H1 (cell line): ENCODE measurements around the gene ZSCAN21. TPM values are rescaled to one million over a fixed set of nuclear protein-coding genes. Genes with fewer than 3 reads are reported as not detected.

Source experiments
- CTCF ChIA-PET: fragments of 300-600 bp; sonication (Branson Sonifier 250); formaldehyde crosslinking; loops from one replicate; lab custom pipeline; 2021; ENCODE audit not compliant: partially characterized antibody; lab: Charles Lee
- POLR2A ChIA-PET: fragments of 300-600 bp; sonication (Branson Sonifier 250); formaldehyde crosslinking; loops from one replicate; lab custom pipeline; 2021; ENCODE audit warnings: inconsistent platforms; ENCODE audit not compliant: partially characterized antibody; lab: Charles Lee
- DNase-seq, 2 experiments: peaks; one replicate each; pipeline versions ENCODE4 v3.0.0 to v3.0.0-alpha.2; 2010 to 2022; ENCODE audit warnings: low spot score in 2 of 2, low read depth in 1 of 2, mixed read lengths in 1 of 2
- FAIRE-seq: peaks from 2 replicates; lab custom pipeline; 2011; peaks lifted over from hg19 to GRCh38; lab: Jason Lieb, UNC
- H2AFZ ChIP-seq: 2 replicates; pipeline ENCODE4 v1.8.1; 2012; ENCODE audit warnings: low read length, inconsistent platforms
- H2AK5ac ChIP-seq: 2 replicates; pipeline ENCODE4 v1.6.1; 2013; ENCODE audit warnings: low read depth, low read length
- H2BK120ac ChIP-seq: replicated peaks from 2 replicates; pipeline ENCODE3; 2013; ENCODE audit warnings: low read depth, low read length, inconsistent platforms
- H2BK12ac ChIP-seq: 2 replicates; pipeline ENCODE4 v1.6.1; 2013; ENCODE audit warnings: low read depth, low read length
- H2BK15ac ChIP-seq: 2 replicates; pipeline ENCODE4 v1.6.1; 2013; ENCODE audit warnings: low read length
- H2BK20ac ChIP-seq: 2 replicates; pipeline ENCODE4 v1.6.1; 2013; ENCODE audit warnings: low read length
- H2BK5ac ChIP-seq: 2 replicates; pipeline ENCODE4 v1.6.1; 2013; ENCODE audit warnings: low read depth, low read length
- H3K14ac ChIP-seq: 2 replicates; pipeline ENCODE4 v1.6.1; 2013; ENCODE audit warnings: inconsistent platforms; ENCODE audit not compliant: insufficient read length
- H3K18ac ChIP-seq: 2 replicates; pipeline ENCODE4 v1.6.1; 2013; ENCODE audit warnings: low read length; ENCODE audit errors: extremely low read depth
- H3K23ac ChIP-seq: 2 replicates; pipeline ENCODE4 v1.6.1; 2013; ENCODE audit warnings: inconsistent platforms; ENCODE audit not compliant: insufficient read length
- H3K23me2 ChIP-seq: 2 replicates; pipeline ENCODE4 v1.6.1; 2013; ENCODE audit warnings: low read depth, low read length
- H3K27ac ChIP-seq: 2 replicates; pipeline ENCODE4 v1.6.1; 2011; ENCODE audit warnings: low read depth, low read length, inconsistent platforms
- H3K27me3 ChIP-seq, 4 experiments: replicated peaks in 1 of 4; 1 replicate in 1 of 4; 2 replicates in 3 of 4; pipeline versions ENCODE4 v1.6.1 to v1.8.1; 2011 to 2013; ENCODE audit warnings: low read length in 3 of 4, mild to moderate bottlenecking in 3 of 4, inconsistent platforms in 2 of 4, mixed read lengths in 2 of 4, moderate library complexity in 1 of 4; ENCODE audit not compliant: control insufficient read depth in 3 of 4, insufficient read depth in 3 of 4; ENCODE audit errors: extremely low read depth in 1 of 4
- H3K36me3 ChIP-seq, 4 experiments: 2 replicates each; pipeline versions ENCODE4 v1.6.1 to v1.8.1; 2011 to 2013; ENCODE audit warnings: mild to moderate bottlenecking in 4 of 4, low read length in 3 of 4, moderate library complexity in 2 of 4, control low read depth in 1 of 4, inconsistent platforms in 1 of 4; ENCODE audit not compliant: insufficient read depth in 4 of 4, control insufficient read depth in 2 of 4
- H3K4ac ChIP-seq: replicated peaks from 2 replicates; pipeline ENCODE3; 2013; ENCODE audit warnings: low read length, low read depth, mixed read lengths, inconsistent platforms; ENCODE audit not compliant: insufficient read length
- H3K4me1 ChIP-seq, 4 experiments: replicated peaks in 1 of 4; 1 replicate in 1 of 4; 2 replicates in 3 of 4; pipeline versions ENCODE4 v1.6.1 to v1.8.1; 2011 to 2013; ENCODE audit warnings: low read length in 3 of 4, inconsistent platforms in 2 of 4, mixed read lengths in 1 of 4; ENCODE audit not compliant: insufficient read depth in 4 of 4, control insufficient read depth in 3 of 4
- H3K4me2 ChIP-seq, 2 experiments: 2 replicates each; pipeline versions ENCODE4 v1.6.1 to v1.8.1; 2011 to 2013; ENCODE audit warnings: low read depth in 2 of 2, low read length in 2 of 2, control low read depth in 1 of 2, inconsistent platforms in 1 of 2, mild to moderate bottlenecking in 1 of 2; ENCODE audit not compliant: insufficient read depth in 1 of 2
- H3K4me3 ChIP-seq, 4 experiments: fragments of 200-600, 300-600 bp in 1 of 4; sonication (generic), shearing (Covaris generic), sonication (Bioruptor Twin) in 1 of 4; 2 replicates each; pipeline versions ENCODE4 v1.5.1 to v1.8.1; 2011 to 2016; ENCODE audit warnings: low read length in 4 of 4, low read depth in 3 of 4, control low read depth in 2 of 4, inconsistent platforms in 2 of 4, mild to moderate bottlenecking in 2 of 4, mixed read lengths in 1 of 4, moderate library complexity in 1 of 4; ENCODE audit not compliant: insufficient read depth in 2 of 4; ENCODE audit errors: extremely low read depth in 1 of 4
- H3K56ac ChIP-seq: replicated peaks from 2 replicates; pipeline ENCODE3; 2013; ENCODE audit warnings: low read depth, mild to moderate bottlenecking, mixed read lengths, low read length, inconsistent platforms; ENCODE audit not compliant: insufficient read length
- H3K79me1 ChIP-seq: 2 replicates; pipeline ENCODE4 v1.6.1; 2013; ENCODE audit warnings: low read depth, low read length, control low read depth
- H3K79me2 ChIP-seq, 2 experiments: 2 replicates each; pipeline versions ENCODE4 v1.6.1 to v1.8.1; 2012 to 2013; ENCODE audit warnings: low read length in 2 of 2, mild to moderate bottlenecking in 2 of 2, inconsistent platforms in 1 of 2; ENCODE audit not compliant: insufficient read depth in 2 of 2, control insufficient read depth in 1 of 2
- H3K9ac ChIP-seq, 4 experiments: replicated peaks in 1 of 4; 1 replicate in 1 of 4; 2 replicates in 3 of 4; pipeline versions ENCODE4 v1.6.1 to v1.8.1; 2011 to 2013; ENCODE audit warnings: low read depth in 3 of 4, low read length in 3 of 4, control low read depth in 2 of 4, mild to moderate bottlenecking in 2 of 4, moderate library complexity in 2 of 4, inconsistent platforms in 1 of 4; ENCODE audit errors: extremely low read depth in 1 of 4
- H3K9me3 ChIP-seq, 2 experiments: 2 replicates each; pipeline versions ENCODE4 v1.6.1 to v1.8.1; 2012 to 2013; ENCODE audit warnings: mild to moderate bottlenecking in 2 of 2, moderate library complexity in 2 of 2, control low read depth in 1 of 2, inconsistent platforms in 1 of 2, low read depth in 1 of 2, low read length in 1 of 2, mixed read lengths in 1 of 2; ENCODE audit not compliant: insufficient read depth in 2 of 2
- H4K20me1 ChIP-seq, 2 experiments: replicated peaks in 1 of 2; 2 replicates each; pipeline versions ENCODE3 to v1.8.1; 2011 to 2013; ENCODE audit warnings: inconsistent platforms in 2 of 2, low read length in 2 of 2, mild to moderate bottlenecking in 1 of 2; ENCODE audit not compliant: insufficient read depth in 2 of 2, control insufficient read depth in 1 of 2
- H4K5ac ChIP-seq: 2 replicates; pipeline ENCODE4 v1.6.1; 2013; ENCODE audit warnings: low read length, low read depth, mixed read lengths, inconsistent platforms; ENCODE audit not compliant: insufficient read length
- H4K8ac ChIP-seq: 2 replicates; pipeline ENCODE4 v1.8.0; 2013; ENCODE audit warnings: mild to moderate bottlenecking, moderate library complexity, low read length, inconsistent platforms; ENCODE audit not compliant: insufficient read depth; ENCODE audit errors: extremely low read depth
- H4K91ac ChIP-seq: replicated peaks from 2 replicates; pipeline ENCODE3; 2013; ENCODE audit warnings: low read length, mixed read lengths, inconsistent platforms; ENCODE audit not compliant: insufficient read length
- CHD1 ChIP-seq: IDR thresholded peaks from 2 replicates; pipeline ENCODE4 v1.6.1; 2012; ENCODE audit warnings: low read depth, low read length, improper control_type of control experiment
- CTBP2 ChIP-seq: IDR thresholded peaks from 2 replicates; pipeline ENCODE4 v1.7.0; 2011; ENCODE audit warnings: borderline replicate concordance, mild to moderate bottlenecking, moderate library complexity, mixed read lengths, low read length; ENCODE audit not compliant: insufficient read depth, insufficient read length
- EGR1 ChIP-seq: IDR thresholded peaks from 2 replicates; pipeline ENCODE4 v1.6.1; 2011; ENCODE audit warnings: low read depth, low read length, borderline replicate concordance
- EP300 ChIP-seq, 2 experiments: IDR thresholded peaks; 1 replicate in 1 of 2; 2 replicates in 1 of 2; pipeline ENCODE4 v1.6.1; 2011 to 2012; ENCODE audit warnings: low read depth in 2 of 2, low read length in 2 of 2, mild to moderate bottlenecking in 2 of 2, borderline replicate concordance in 1 of 2, inconsistent platforms in 1 of 2, moderate library complexity in 1 of 2
- GABPA ChIP-seq: IDR thresholded peaks from 2 replicates; pipeline ENCODE4 v1.6.1; 2011; ENCODE audit warnings: mild to moderate bottlenecking, low read length, moderate library complexity, borderline replicate concordance; ENCODE audit not compliant: insufficient read depth
- HDAC6 ChIP-seq: IDR thresholded peaks from one replicate; pipeline ENCODE4 v1.7.1; 2012; ENCODE audit warnings: low read depth, mild to moderate bottlenecking, inconsistent platforms, low read length, moderate library complexity
- JUN ChIP-seq: IDR thresholded peaks from 2 replicates; pipeline ENCODE4 v1.6.1; 2011; ENCODE audit warnings: low read depth, mild to moderate bottlenecking, improper control_type of control experiment, low read length
- MAFK ChIP-seq: IDR thresholded peaks from 2 replicates; pipeline ENCODE4 v1.6.1; 2012; ENCODE audit warnings: low read depth, mild to moderate bottlenecking, improper control_type of control experiment, low read length
- POLR2AphosphoS5 ChIP-seq: IDR thresholded peaks from 2 replicates; pipeline ENCODE4 v1.6.1; 2011; ENCODE audit warnings: low read depth, low read length
- RBBP5 ChIP-seq: IDR thresholded peaks from 2 replicates; pipeline ENCODE4 v1.7.1; 2012; ENCODE audit warnings: low read depth, mild to moderate bottlenecking, inconsistent platforms, low read length, moderate library complexity, borderline replicate concordance
- SP1 ChIP-seq: IDR thresholded peaks from 2 replicates; pipeline ENCODE4 v1.6.1; 2011; ENCODE audit warnings: low read depth, low read length
- SP2 ChIP-seq: IDR thresholded peaks from 2 replicates; pipeline ENCODE4 v1.6.1; 2012; ENCODE audit warnings: mild to moderate bottlenecking, low read length, inconsistent platforms
- TBP ChIP-seq: IDR thresholded peaks from 2 replicates; pipeline ENCODE4 v1.6.1; 2011; ENCODE audit warnings: low read depth, low read length, improper control_type of control experiment
- TEAD4 ChIP-seq: IDR thresholded peaks from 2 replicates; pipeline ENCODE4 v1.6.1; 2012; ENCODE audit warnings: low read depth, low read length, inconsistent platforms, mixed read lengths
- WGBS, 2 experiments: shearing (Covaris generic) in 1 of 2; methylation state at CpG; one replicate each; pipeline versions ENCODE4 v1.1.6 to v1.1.7; 2013 to 2015; ENCODE audit warnings: low lambda C conversion rate in 2 of 2, mixed read lengths in 2 of 2, inconsistent platforms in 1 of 2, low coverage in 1 of 2, missing lambda C conversion rate in 1 of 2; ENCODE audit not compliant: insufficient replicate concordance in 2 of 2, insufficient coverage in 1 of 2, insufficient read length in 1 of 2; ENCODE audit errors: extremely low coverage in 1 of 2, missing lambda C conversion rate in 1 of 2; 5-methylcytosine and 5-hydroxymethylcytosine counted together
- polyA plus RNA-seq, 7 experiments: library from polyadenylated mRNA; depleted of rRNA in 3 of 7; stranded (reverse) in 5 of 7; unstranded in 2 of 7; fragments of >200 nt in 5 of 7; fragments of 200-250 nt in 2 of 7; gene quantifications; 1 replicate in 5 of 7; 2 replicates in 1 of 7; 4 replicates in 1 of 7; pipeline versions ENCODE4 v1.2.1 to v1.2.3, GENCODE V29; 2011 to 2013; ENCODE audit warnings: missing spikeins in 2 of 7, mixed read lengths in 2 of 7
- total RNA-seq: library from RNA; stranded (reverse); fragmentation: NEBNext Ultra II Directional; extraction: Animal tissue kit (Norgen Biotek cat#: 25700); gene quantifications from 2 replicates; pipeline ENCODE4 v1.2.1, GENCODE V29; 2021

The ZSCAN21 gene
- total and polyA plus RNA-seq, 2 of the 8 experiments (the other 6 are each of a cell fraction or from before 2014, with no cell fraction given), result 15.4 to 26.1 TPM

DNA sequence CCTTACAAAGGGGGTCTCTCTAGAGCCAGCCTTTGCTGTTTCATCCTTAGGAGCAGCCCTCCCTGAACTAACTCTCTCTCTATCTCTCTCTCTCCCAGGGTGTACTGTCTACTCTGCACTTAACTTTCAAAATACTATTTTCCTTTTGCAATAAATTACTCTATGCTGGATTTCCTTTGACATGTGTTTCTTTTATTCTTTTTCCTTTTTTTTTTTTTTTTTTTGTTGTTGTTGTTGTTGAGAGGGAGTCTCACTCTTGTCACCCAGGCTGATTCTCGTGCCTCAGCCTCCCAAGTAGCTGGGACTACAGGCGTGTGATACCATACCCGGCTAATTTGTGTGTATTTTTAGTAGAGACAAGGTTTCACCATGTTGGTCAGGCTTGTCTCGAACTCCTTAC, 33.4 kb downstream of the ZSCAN21 start:
- Histone ChIP-seq H3K4ac (no peak overlapping the region), H2AFZ (no peak overlapping the region), H3K79me1 (peaks cover 4% of the 10 kb centered on the region; the same call in 1 of the 2 replicates), H3K27me3 (no peaks in the 10 kb centered on the region), H3K14ac (no peak overlapping the region), H3K9me3 (no peaks in the 10 kb centered on the region), H3K23me2 (peaks cover 6% of the 10 kb centered on the region; the same call in 1 of the 2 replicates), H4K20me1 (peaks cover 1 to 3% of the 10 kb centered on the region in 2 experiments), H4K8ac (no peak overlapping the region), H2AK5ac (no peak overlapping the region), H4K5ac (no peak overlapping the region), H3K36me3 (peaks cover 12 to 21% (median 17%) of the 10 kb centered on the region in 4 experiments; a peak in 7 of 8 replicates), H3K4me3 (peak overlapping the region in 1 of 4 experiments; percentile 100; a peak in 2 of 8 replicates), H4K91ac (no peak overlapping the region), H2BK5ac (no peak overlapping the region), H3K4me2 (peak overlapping the region; percentile 34 to 65), H3K27ac (peak overlapping the region; percentile 81), H3K79me2 (peaks cover 28 to 36% of the 10 kb centered on the region in 2 experiments), H2BK20ac (no peak overlapping the region), H2BK12ac (peak overlapping the region; percentile 85; the same call in 1 of the 2 replicates), H2BK120ac (peak overlapping the region; percentile 13), H3K9ac (peak overlapping the region in 2 of 4 experiments; percentile 56 to 63; a peak in 3 of 7 replicates), H3K56ac (no peak overlapping the region), H3K18ac (peak overlapping the region; percentile 89), H3K23ac (no peak overlapping the region), H2BK15ac (0 out of 2 replicates have a peak overlapping the region, but pooled peaks have one; percentile 61), H3K4me1 (peaks cover 0 to 9% (median 4%) of the 10 kb centered on the region in 4 experiments; a peak in 3 of 7 replicates)
- ChIA-PET POLR2A (interaction anchor here (0.6 to 19.5 kb wide), 17 partner anchors 11 to 262 kb away, joined by 3 to 722 read pairs (median 3); partner anchors contain the start of genes AP4M1, MBLAC1 and MCM7), CTCF (interaction anchor here (0.6 to 1.2 kb wide), 9 partner anchors 8 to 680 kb away, joined by 3 to 8 read pairs (median 4); partner anchors contain the start of genes AP4M1, GJC3 and MCM7)
- WGBS, 2 experiments, result 67% methylated on average over 4 of the region's 4 CpGs; no CpG with 5 or more reads in 1 of the 2 experiments
- DNase-seq (no peak), FAIRE-seq (no peak)
- TF ChIP-seq RBBP5 (no peak), POLR2AphosphoS5 (no peak), CTBP2 (no peak), SP2 (no peak), MAFK (no peak), JUN (no peak), TEAD4 (no peak), SP1 (no peak), HDAC6 (no peak), CHD1 (no peak), EP300 (IDR thresholded peaks at IDR 0.05; ENCODE audit: borderline replicate concordance in 1 of 2, low read depth in 2 of 2, low read length in 2 of 2) (no peak), TBP (no peak), EGR1 (no peak), GABPA (no peak)
